Endodermal cell (in vitro differentiated cells): ENCODE results near the gene HOXD10. TPM values are rescaled to one million over a fixed set of nuclear protein-coding genes. Genes with fewer than 3 reads are reported as not detected.

Experiments used
- DNase-seq: peaks from one replicate; pipeline ENCODE4 v3.0.0-alpha.2; 2017
- H3K27ac ChIP-seq: 2 replicates; pipeline ENCODE4 v1.5.1; 2013; ENCODE audit warnings: mild to moderate bottlenecking, low read depth, low read length, moderate library complexity
- H3K27me3 ChIP-seq: 2 replicates; pipeline ENCODE4 v1.6.1; 2013; ENCODE audit warnings: mild to moderate bottlenecking, low read length, moderate library complexity; ENCODE audit not compliant: insufficient read depth, control insufficient read depth, poor library complexity, severe bottlenecking
- H3K36me3 ChIP-seq: 2 replicates; pipeline ENCODE4 v1.7.0; 2013; ENCODE audit warnings: mild to moderate bottlenecking, low read length, moderate library complexity; ENCODE audit not compliant: control insufficient read depth, insufficient read depth
- H3K4me1 ChIP-seq: one replicate; pipeline ENCODE4 v1.7.0; 2013; ENCODE audit warnings: low read length; ENCODE audit not compliant: control insufficient read depth, insufficient read depth
- H3K4me3 ChIP-seq: 2 replicates; pipeline ENCODE4 v1.5.1; 2013; ENCODE audit warnings: mild to moderate bottlenecking, low read length, moderate library complexity
- H3K9ac ChIP-seq: 2 replicates; pipeline ENCODE4 v1.6.1; 2013; ENCODE audit warnings: mild to moderate bottlenecking, low read length, moderate library complexity; ENCODE audit not compliant: poor library complexity, severe bottlenecking; ENCODE audit errors: extremely low read depth
- H3K9me3 ChIP-seq: 2 replicates; pipeline ENCODE4 v1.6.1; 2013; ENCODE audit warnings: mild to moderate bottlenecking, low read length, moderate library complexity; ENCODE audit not compliant: control insufficient read depth
- H3K27ac Mint-ChIP-seq: 2 replicates; pipeline ENCODE4 v1.8.0; 2020; ENCODE audit warnings: mixed read lengths
- H3K27me3 Mint-ChIP-seq: 2 replicates; pipeline ENCODE4 v1.8.0; 2021; ENCODE audit warnings: mild to moderate bottlenecking, mixed read lengths; ENCODE audit not compliant: insufficient read depth
- H3K36me3 Mint-ChIP-seq: 2 replicates; pipeline ENCODE4 v1.8.0; 2020; ENCODE audit warnings: low read depth, mixed read lengths
- H3K4me1 Mint-ChIP-seq: 2 replicates; pipeline ENCODE4 v1.8.0; 2020; ENCODE audit warnings: mixed read lengths
- H3K4me3 Mint-ChIP-seq: 2 replicates; pipeline ENCODE4 v1.8.0; 2020; ENCODE audit warnings: mild to moderate bottlenecking, moderate library complexity, mixed read lengths
- H3K9me3 Mint-ChIP-seq: 2 replicates; pipeline ENCODE4 v1.8.0; 2020; ENCODE audit warnings: mild to moderate bottlenecking, mixed read lengths
- WGBS, 2 experiments: methylation state at CpG; one replicate each; pipeline versions ENCODE4 v1.1.5 to v1.1.7; 2013; ENCODE audit warnings: missing lambda C conversion rate in 2 of 2, mixed read lengths in 1 of 2; ENCODE audit not compliant: insufficient coverage in 1 of 2, insufficient read length in 1 of 2; 5-methylcytosine and 5-hydroxymethylcytosine counted together
- total RNA-seq, 2 donors: library from RNA; stranded (reverse); fragmentation: NEBNext Ultra II Directional in 1 of 2; extraction: Animal tissue kit (Norgen Biotek cat#: 25700) in 1 of 2; gene quantifications; 2 replicates in 1 of 2; 3 replicates in 1 of 2; pipeline ENCODE4 v1.2.1, GENCODE V29; 2021
- TF ChIP-seq, protein P1 (sequence below): fragments of 200-600 bp; sonication (generic); conservative IDR thresholded peaks from 2 replicates; pipeline ENCODE4 v1.5.0; 2021; ENCODE audit warnings: antibody characterized with exemption, mild to moderate bottlenecking

The HOXD10 gene
- total RNA-seq, 2 donors from 2014 or later = not detected

GRCh38 chr2:176111846-176112374 lies 4.7 kb upstream of the HOXD10 start:
- Histone ChIP-seq H3K4me3 (no peak overlapping the region), H3K27me3 (peaks cover 99% of the 10 kb centered on the region), H3K9me3 (peaks cover 6% of the 10 kb centered on the region), H3K9ac (no peak overlapping the region), H3K4me1 (no peaks in the 10 kb centered on the region), H3K36me3 (no peaks in the 10 kb centered on the region), H3K27ac (no peak overlapping the region)
- Mint-ChIP-seq H3K27me3 (peaks cover 97% of the 10 kb centered on the region), H3K4me1 (peaks cover 6% of the 10 kb centered on the region), H3K27ac (no peak overlapping the region), H3K36me3 (no peaks in the 10 kb centered on the region), H3K4me3 (no peak overlapping the region), H3K9me3 (peaks cover 8% of the 10 kb centered on the region)
- DNase-seq = peak; percentile 56
- TF ChIP-seq, protein P1, sequence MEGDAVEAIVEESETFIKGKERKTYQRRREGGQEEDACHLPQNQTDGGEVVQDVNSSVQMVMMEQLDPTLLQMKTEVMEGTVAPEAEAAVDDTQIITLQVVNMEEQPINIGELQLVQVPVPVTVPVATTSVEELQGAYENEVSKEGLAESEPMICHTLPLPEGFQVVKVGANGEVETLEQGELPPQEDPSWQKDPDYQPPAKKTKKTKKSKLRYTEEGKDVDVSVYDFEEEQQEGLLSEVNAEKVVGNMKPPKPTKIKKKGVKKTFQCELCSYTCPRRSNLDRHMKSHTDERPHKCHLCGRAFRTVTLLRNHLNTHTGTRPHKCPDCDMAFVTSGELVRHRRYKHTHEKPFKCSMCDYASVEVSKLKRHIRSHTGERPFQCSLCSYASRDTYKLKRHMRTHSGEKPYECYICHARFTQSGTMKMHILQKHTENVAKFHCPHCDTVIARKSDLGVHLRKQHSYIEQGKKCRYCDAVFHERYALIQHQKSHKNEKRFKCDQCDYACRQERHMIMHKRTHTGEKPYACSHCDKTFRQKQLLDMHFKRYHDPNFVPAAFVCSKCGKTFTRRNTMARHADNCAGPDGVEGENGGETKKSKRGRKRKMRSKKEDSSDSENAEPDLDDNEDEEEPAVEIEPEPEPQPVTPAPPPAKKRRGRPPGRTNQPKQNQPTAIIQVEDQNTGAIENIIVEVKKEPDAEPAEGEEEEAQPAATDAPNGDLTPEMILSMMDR = no peak
- 7 to 8% methylated on average over 26 to 29 of the region's 29 CpGs for WGBS, 2 experiments

DNA sequence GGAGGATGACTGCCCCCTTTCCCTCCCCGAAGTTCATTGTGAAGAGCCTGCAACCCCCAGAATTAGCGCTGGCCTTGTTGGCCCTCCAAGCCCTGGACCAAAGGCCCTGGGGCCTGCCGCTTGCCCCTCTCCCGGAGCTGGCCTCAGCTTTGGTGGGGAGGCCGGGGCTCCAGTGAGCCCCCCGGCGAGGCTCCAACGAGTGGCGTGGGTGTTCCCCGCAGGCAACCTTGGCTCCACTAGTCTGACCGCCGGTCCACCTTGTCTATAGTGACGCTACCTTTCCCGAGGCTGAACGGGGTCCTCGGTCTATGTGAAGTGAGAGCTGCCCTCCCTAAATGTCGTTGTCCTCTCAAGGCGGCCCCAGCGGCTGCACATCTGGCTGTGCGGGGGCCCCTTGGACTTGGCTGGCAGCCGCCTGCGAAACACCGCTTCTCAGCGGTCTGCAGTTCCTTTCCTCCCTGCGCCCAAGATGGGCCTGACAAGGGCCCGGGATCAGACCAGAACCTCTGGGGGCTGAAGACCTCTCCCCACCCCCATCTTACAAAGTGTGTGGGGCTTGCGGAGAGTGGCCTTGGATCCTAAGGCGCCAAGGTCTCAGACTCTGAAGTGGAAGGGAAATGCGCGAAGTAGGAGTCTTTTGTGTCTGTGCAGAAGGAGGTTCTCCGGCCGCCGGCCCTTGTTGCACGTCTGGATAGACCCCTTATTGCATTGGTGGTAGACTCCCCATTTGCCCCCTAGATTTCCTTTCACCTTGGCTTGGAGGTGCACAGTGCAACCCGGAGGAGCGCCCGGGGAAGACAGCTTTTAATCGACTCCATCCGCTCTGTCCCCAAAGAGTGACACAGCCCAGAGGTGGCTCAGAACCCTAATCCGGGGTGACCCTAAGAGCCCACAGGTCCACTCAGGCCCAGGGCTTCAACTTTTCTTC lies 3.9 kb upstream of the HOXD10 start:
- H3K36me3 ChIP-seq = no peaks in the 10 kb centered on the region
- no peak overlapping the region for H3K27ac ChIP-seq
- H3K27ac Mint-ChIP-seq = no peak overlapping the region
- H3K27me3 Mint-ChIP-seq = peaks cover 99% of the 10 kb centered on the region
- DNase-seq = peak; percentile 58
- peaks cover 100% of the 10 kb centered on the region for H3K27me3 ChIP-seq
- H3K4me3 ChIP-seq = no peak overlapping the region
- no peak overlapping the region for H3K4me3 Mint-ChIP-seq
- TF ChIP-seq, protein P1 = no peak
- H3K9me3 Mint-ChIP-seq = peaks cover 13% of the 10 kb centered on the region
- no peak overlapping the region for H3K9ac ChIP-seq
- WGBS, 2 experiments = 7 to 12% methylated on average over 22 to 40 of the region's 40 CpGs
- H3K4me1 Mint-ChIP-seq = peaks cover 2% of the 10 kb centered on the region
- H3K36me3 Mint-ChIP-seq = no peaks in the 10 kb centered on the region
- no peaks in the 10 kb centered on the region for H3K4me1 ChIP-seq
- H3K9me3 ChIP-seq = peaks cover 10% of the 10 kb centered on the region

DNA sequence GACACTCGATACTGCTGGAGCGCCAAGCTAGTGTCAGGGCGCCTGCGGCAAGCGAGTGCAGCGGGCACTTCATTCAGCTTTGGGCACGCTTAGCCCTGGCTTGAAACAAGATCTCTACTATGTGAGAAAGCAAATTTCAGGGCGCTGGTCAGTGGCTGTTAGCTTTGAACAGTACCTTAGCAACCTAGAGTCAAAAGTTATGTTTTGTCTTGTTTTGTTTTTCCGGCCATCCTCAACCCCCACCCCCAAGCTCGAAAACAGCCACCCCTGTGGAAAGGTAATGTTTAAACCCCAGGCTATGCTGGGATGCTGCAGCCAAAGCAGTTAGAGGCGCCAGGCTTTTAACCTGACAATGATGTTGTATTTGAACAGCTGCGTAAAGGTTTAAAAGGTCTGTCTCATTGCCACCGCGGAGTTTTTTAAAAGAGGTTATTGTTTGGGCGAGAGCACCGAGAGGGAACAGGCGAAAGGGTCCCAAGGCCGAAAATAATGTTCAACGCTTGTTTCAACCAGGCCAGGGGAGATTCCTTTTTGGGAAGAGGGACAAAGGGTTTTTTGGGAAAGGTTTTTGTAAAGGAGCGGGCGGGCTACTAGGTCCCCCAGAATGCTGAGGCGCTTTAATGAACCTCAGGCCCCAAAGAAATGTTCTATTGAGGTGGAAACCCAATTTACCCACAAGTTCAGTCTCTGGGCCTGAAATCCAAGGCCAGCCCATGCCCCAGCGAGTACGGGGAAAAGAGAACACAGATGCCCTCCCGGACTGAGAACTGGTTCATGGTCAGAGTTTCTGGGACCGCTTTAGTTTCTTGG lies 2.3 kb upstream of the HOXD10 start:
- Histone ChIP-seq H3K4me3 (no peak overlapping the region), H3K4me1 (no peaks in the 10 kb centered on the region), H3K9ac (no peak overlapping the region), H3K9me3 (peaks cover 10% of the 10 kb centered on the region), H3K36me3 (no peaks in the 10 kb centered on the region), H3K27me3 (peaks cover 100% of the 10 kb centered on the region), H3K27ac (no peak overlapping the region)
- Mint-ChIP-seq H3K9me3 (peaks cover 13% of the 10 kb centered on the region), H3K27ac (no peak overlapping the region), H3K27me3 (peaks cover 100% of the 10 kb centered on the region), H3K36me3 (no peaks in the 10 kb centered on the region), H3K4me1 (no peaks in the 10 kb centered on the region), H3K4me3 (no peak overlapping the region)
- 6 to 9% methylated on average over 24 to 26 of the region's 26 CpGs for WGBS, 2 experiments
- peak; percentile 58 for DNase-seq
- TF ChIP-seq, protein P1 = no peak
